ENCODE data around the gene FAM177B. TPM values are rescaled to one million over a fixed set of nuclear protein-coding genes. Genes with fewer than 3 reads are reported as not detected.
A peak's percentile ranks its signal among the peaks of the same experiment; 100 is the strongest.
"Not testable (repeated sequence)": the region's sequence is repeated elsewhere in the genome, so short reads cannot be mapped to it uniquely, and the experiment has no call there.

FAM177B gene
- total RNA-seq, 3 donors from 2014 or later: 4.1 to 11.6 (median 9.7) TPM

DNA sequence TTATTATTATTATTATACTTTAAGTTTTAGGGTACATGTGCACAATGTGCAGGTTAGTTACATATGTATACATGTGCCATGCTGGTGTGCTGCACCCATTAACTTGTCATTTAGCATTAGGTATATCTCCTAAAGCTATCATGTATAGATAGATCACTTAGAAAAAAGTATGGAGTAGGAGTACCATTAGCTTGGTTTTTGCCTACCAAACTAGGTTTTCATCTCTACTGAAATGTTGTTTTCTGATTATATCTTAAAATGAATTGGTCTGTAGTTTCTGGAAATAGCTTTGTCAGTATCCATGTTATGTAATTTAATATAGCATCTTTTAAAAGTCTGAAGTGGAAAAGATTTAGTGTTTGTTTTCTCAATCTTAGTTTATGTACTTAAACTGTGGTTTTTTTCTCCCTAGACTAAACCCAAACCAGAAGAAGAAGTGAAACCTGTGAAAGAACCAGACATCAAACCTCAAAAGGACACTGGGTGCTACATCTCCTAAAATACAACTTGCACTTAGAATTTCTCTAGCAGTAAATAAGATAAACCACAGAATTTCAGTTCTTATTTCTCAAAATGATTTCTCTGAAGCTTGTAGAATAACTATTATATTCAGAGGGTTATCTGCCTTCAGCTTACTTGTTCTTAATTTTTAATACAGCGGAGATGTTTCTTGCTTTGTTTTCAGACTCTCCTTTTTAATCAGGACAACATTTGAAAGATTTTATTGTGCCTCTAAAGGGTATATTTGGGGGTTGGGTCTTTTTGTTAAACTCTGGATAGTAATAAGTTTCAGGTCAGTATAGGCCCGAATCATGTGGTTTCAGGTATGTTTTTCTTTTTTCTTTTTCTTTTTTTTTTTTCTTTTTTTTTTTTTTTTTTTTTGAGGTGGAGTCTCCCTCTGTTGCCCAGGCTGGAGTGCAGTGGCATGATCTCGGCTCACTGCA, 4.5 kb upstream of the FAM177B start:
- H3K36me3 ChIP-seq (ENCODE audit: low read depth): peaks cover 7% of the 10 kb centered on the region
- H3K4me1 ChIP-seq (ENCODE audit: low read depth): no peaks in the 10 kb centered on the region
- no peak overlapping the region for H3K4me3 ChIP-seq
- ATAC-seq (peak; percentile 57), DNase-seq (no peak)
- no peak for TF ChIP-seq CTCF (IDR thresholded peaks at IDR 0.05)
- intact Hi-C loops (cut with DNase I, micrococcal nuclease): loop anchor here in 1 of 2 donors (10.0 kb wide), 1 partner anchor 352 kb away; no protein-coding TSS in a partner anchor
- H3K9me3 ChIP-seq: no peaks in the 10 kb centered on the region

- TF ChIP-seq CTCF (IDR thresholded peaks at IDR 0.05): no peak
- intact Hi-C loops (cut with DNase I, micrococcal nuclease): loop anchor here in 1 of 2 donors (10.0 kb wide), 1 partner anchor 350 kb away; no protein-coding TSS in a partner anchor
- Histone ChIP-seq H3K9me3 (no peaks in the 10 kb centered on the region), H3K36me3 (ENCODE audit: low read depth) (peaks cover 7% of the 10 kb centered on the region), H3K4me1 (ENCODE audit: low read depth) (no peaks in the 10 kb centered on the region), H3K4me3 (no peak overlapping the region)
- ATAC-seq (no peak), DNase-seq (no peak)
Measured at GRCh38 chr1:222734740-222735139, 2.3 kb upstream of the FAM177B start.

DNA sequence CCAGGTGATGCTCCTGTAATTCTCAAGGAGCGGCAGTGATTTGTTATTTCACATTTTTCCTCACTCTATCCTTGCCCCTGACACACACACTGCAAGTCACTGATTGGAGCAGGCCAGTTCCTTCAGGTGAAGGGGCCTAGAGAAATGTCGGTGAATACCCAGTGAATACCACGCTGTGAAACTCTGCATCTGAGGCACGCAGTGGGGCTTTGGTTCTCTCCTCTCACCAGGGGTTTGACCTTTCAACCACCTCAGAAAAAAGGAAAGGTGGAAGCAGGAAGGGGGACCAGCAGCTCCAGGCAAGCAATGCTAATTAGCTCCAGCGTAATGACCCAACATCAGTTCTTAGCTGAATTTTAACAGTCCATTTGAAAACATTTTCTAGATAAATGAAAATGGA, 532 bp upstream of the FAM177B start:
- ATAC-seq (no peak), DNase-seq (no peak)
- Histone ChIP-seq H3K4me1 (ENCODE audit: low read depth) (no peaks in the 10 kb centered on the region), H3K4me3 (no peak overlapping the region), H3K9me3 (no peaks in the 10 kb centered on the region), H3K36me3 (ENCODE audit: low read depth) (no peaks in the 10 kb centered on the region)
- no peak for TF ChIP-seq CTCF (IDR thresholded peaks at IDR 0.05)
- intact Hi-C loops (cut with DNase I, micrococcal nuclease): loop anchor here in 1 of 2 donors (10.0 kb wide), 1 partner anchor 348 kb away; no protein-coding TSS in a partner anchor

- Histone ChIP-seq H3K4me1 (ENCODE audit: low read depth) (no peaks in the 10 kb centered on the region), H3K36me3 (ENCODE audit: low read depth) (no peaks in the 10 kb centered on the region), H3K9me3 (no peaks in the 10 kb centered on the region), H3K4me3 (no peak overlapping the region)
- TF ChIP-seq CTCF (IDR thresholded peaks at IDR 0.05): no peak
- DNase-seq (no peak), ATAC-seq (peak; percentile 56)
- intact Hi-C loops (cut with DNase I, micrococcal nuclease): loop anchor here in 1 of 2 donors (10.0 kb wide), 1 partner anchor 345 kb away; no protein-coding TSS in a partner anchor
Measured at GRCh38 chr1:222739465-222739864, 2.5 kb downstream of the FAM177B start.

- no peaks in the 10 kb centered on the region for H3K9me3 ChIP-seq
- no peak for TF ChIP-seq CTCF (IDR thresholded peaks at IDR 0.05)
- intact Hi-C loops (cut with DNase I, micrococcal nuclease): loop anchor here in 1 of 2 donors (10.0 kb wide), 1 partner anchor 345 kb away; no protein-coding TSS in a partner anchor
- DNase-seq: no peak
- no peaks in the 10 kb centered on the region for H3K36me3 ChIP-seq (ENCODE audit: low read depth)
- H3K4me1 ChIP-seq (ENCODE audit: low read depth): no peaks in the 10 kb centered on the region
- H3K4me3 ChIP-seq: no peak overlapping the region
- ATAC-seq: no peak
Measured at GRCh38 chr1:222739929-222740328, 2.9 kb downstream of the FAM177B start.

GRCh38 chr1:222741630-222742457, 4.8 kb downstream of the FAM177B start:
- ATAC-seq; intact Hi-C loops (cut with DNase I, micrococcal nuclease); H3K4me1 ChIP-seq (ENCODE audit: low read depth); H3K4me3 ChIP-seq; H3K36me3 ChIP-seq (ENCODE audit: low read depth); DNase-seq; H3K9me3 ChIP-seq: not testable (repeated sequence)
